AG09319 (cell line): ENCODE measurements around the gene BTBD2.

Source experiments
- DNase-seq: peaks from one replicate; pipeline ENCODE4 v3.0.0-alpha.2; 2010; ENCODE audit warnings: low read depth; ENCODE audit errors: extremely low read depth
- TF ChIP-seq, protein P1 (sequence below): IDR thresholded peaks from 2 replicates; pipeline ENCODE4 v1.5.1; 2011; ENCODE audit warnings: low read depth, mild to moderate bottlenecking, inconsistent platforms, low read length, moderate library complexity

The BTBD2 gene

DNA sequence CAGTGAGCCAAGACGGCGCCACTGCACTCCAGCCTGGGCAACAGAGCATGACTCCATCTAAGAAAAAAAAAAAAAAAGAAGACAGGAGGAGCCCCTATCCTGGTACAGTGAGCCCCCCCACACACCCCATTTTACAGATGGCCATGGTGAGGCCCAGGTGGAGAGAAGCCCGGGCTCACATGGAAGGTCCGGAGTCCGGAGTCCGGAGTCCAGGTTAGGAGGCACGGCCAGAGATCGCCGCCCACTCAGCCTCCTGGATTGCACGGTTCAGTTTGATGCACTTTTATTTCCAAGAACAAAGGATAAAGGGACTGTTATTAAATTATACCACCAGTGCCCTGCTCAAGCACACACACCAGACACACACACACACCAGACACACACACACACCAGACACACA is 11.3 kb upstream of the BTBD2 start:
- DNase-seq: no peak
- TF ChIP-seq, protein P1, sequence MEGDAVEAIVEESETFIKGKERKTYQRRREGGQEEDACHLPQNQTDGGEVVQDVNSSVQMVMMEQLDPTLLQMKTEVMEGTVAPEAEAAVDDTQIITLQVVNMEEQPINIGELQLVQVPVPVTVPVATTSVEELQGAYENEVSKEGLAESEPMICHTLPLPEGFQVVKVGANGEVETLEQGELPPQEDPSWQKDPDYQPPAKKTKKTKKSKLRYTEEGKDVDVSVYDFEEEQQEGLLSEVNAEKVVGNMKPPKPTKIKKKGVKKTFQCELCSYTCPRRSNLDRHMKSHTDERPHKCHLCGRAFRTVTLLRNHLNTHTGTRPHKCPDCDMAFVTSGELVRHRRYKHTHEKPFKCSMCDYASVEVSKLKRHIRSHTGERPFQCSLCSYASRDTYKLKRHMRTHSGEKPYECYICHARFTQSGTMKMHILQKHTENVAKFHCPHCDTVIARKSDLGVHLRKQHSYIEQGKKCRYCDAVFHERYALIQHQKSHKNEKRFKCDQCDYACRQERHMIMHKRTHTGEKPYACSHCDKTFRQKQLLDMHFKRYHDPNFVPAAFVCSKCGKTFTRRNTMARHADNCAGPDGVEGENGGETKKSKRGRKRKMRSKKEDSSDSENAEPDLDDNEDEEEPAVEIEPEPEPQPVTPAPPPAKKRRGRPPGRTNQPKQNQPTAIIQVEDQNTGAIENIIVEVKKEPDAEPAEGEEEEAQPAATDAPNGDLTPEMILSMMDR: no peak

DNA sequence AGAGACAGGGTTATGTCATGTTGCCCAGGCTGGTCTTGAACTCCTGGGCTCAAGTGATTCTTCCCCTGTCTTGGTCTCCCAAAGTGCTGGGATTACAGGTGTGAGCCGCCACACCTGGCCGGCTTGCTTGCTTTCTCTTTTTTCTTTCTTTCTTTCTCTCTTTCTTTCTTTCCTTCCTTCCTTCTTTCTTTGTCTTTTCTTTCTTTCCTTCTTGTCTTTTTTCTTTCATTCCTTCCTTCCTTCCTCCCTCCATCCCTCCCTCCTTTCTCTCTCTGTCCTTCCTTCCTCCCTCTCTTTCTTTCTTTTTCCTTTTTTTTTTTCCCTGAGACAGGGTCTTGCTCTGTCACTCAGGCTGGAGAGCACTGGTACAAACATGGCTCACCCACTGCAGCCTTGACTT is 6.8 kb upstream of the BTBD2 start:
- TF ChIP-seq, protein P1: no peak
- no peak for DNase-seq

DNA sequence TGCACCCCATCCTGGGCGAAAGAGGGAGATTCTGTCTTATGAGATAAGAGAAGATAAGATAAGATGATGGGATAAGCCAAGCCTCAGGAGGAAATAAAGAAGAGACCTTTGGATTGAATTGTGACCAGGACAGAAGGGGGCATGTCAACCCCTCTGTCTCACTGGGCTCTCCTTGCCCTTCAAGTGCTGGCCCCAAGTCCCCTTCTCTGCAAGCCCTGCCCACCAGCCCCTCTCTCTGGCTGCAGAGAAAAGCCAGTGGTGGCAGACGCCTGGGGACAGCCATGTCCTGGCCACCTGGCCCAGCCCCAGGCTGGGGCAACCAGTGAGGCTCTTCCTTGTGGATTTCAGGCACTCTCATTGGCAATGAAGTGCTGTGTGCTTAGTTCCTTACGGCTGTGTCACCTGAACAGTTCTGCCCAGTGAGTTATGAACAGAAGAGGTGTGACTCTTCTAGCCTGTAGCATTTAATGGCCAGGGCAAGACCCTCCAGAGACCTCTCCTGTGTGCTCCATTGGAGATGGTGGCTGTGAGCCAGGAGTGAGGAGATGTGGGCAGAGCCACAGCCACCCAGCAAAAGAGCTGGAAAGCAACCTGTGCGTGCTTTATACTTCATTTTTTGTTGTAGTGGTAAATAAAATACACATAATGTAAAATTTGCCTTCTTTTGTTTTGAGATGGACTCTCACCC is 6.1 kb upstream of the BTBD2 start:
- no peak for DNase-seq
- TF ChIP-seq, protein P1: no peak

DNA sequence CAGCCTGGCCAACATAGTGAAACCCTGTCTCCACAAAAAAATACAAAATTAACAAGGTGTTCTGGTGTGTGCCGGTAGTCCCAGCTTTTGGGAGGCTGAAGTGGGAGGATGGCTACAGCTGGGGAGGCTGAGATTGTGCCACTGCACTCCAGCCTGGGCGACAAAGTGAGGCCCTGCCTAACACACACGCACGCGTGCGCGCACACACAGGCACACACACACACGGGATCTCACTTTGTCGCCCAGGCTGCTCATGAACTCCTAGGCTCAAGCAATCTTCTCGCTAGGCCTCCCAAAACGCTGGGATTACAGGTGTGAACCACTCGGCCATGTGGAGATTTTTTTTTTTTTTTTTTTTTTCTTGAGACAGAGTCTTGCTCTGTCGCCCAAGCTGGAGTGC is 3.2 kb upstream of the BTBD2 start:
- DNase-seq: no peak
- TF ChIP-seq, protein P1: no peak

DNA sequence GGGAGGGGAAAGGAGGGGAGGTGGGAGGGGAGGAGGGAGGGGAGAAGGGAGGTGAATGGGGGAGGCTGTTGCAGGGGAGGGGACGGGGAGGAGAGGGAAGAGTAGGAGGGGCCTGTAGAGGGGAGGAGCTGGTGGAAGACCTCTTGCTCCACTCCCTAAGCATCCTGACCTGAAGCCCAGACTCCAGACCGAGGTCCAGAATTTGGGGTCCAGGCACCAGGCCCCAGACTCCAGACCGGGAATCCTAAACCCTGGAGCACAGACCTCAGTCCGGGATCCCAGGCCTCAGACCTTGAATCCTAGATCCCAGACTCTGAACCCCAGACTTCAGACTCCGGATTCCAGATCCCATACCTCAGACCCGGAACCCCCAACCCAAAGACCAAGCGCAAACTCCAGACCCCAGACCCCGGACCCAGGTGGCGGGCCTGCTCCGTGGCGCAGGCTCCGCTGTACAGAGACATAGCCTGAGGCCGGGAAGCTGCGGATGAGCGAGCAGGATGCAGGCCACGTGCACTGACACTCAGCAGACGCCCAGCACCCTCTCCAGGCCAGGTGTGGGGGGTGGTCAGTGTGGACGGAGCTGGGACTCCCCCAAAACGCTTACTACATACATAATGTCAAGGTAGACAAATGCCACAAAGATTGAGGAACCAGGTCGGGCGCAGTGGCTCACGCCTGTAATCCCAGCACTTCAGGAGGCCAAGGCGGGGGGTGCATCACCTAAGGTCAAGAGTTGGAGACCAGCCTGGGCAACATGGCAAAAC is 710 bp upstream of the BTBD2 start:
- TF ChIP-seq, protein P1: no peak

DNA sequence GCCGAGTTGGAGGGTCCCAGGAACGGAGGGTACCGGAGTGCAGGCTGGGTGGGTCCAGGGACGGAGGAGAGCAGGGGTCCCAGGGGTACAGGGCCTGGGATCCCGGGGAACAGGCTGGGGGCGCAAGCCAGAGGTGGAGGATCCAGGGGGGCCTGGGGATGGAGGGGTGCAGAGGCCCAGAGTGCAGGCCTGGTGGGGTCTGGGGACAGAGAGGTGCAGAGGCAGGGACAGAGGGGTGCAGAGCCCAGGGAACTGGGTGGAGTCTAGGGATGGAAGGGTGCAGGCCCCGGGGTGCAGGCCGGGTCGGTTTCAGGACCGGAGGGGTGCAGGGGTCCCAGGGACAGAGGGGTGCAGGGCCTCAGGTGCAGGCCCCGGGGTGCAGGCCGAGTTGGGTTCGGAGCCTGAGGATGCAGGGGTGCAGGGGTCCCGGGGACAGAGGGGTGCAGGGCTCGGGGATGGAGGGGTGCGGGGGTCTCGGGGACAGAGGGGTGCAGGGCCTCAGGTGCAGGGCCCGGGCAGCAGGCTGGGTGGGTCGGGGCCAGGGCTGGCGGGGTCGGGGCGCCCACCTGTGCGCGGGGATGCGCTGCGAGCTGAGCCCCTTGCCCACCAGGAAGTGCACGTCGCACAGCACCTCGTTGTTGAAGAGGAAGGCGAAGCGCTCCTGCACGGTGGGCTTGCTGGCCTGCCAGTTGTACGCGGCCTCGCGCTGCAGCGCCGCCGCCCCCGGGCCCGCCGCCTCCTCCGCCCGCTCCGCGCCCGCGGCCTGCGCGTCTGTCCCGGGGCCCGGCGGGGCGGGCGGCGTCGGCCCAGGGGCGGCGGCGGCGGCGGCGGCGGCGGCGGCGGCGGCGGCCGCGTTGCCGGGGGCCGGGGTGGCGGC is 545 bp downstream of the BTBD2 start:
- TF ChIP-seq, protein P1: no peak
- no peak for DNase-seq

More for the DNA sequence above, 710 bp upstream of the BTBD2 start:
- peak; percentile 88 for DNase-seq

DNA sequence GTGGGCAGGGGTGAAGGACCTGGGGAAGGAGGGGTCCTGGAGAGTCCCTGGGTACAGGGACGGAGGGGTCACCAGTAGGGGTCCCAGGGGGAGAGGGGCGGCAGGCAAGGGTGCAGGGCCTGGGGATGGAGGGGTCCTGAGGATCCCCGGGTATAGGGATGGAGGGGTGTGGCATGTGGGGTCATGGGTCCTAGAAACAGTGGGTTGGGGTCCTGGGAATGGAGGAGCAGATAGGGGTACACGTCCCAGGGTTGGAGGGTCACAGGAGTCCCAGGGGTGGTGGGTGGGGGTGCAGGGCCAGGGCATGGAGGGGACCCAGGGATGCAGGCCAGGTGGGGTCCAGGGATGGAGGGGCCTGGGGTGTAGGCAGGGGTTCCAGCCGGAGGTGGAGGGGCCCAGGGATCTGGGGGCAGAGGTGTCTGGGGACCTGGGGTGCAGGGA is 1.4 kb downstream of the BTBD2 start:
- DNase-seq: no peak
- TF ChIP-seq, protein P1: no peak
